Ecto neural progenitor cell (in vitro differentiated cells): Measurements from ENCODE around the gene DHX34.
"Not testable (repeated sequence)": the region's sequence is repeated elsewhere in the genome, so short reads cannot be mapped to it uniquely, and the experiment has no call there.

Source experiments
- DNase-seq: peaks from one replicate; pipeline ENCODE4 v3.0.0-alpha.2; 2018; ENCODE audit warnings: low spot score

The DHX34 gene

DNA sequence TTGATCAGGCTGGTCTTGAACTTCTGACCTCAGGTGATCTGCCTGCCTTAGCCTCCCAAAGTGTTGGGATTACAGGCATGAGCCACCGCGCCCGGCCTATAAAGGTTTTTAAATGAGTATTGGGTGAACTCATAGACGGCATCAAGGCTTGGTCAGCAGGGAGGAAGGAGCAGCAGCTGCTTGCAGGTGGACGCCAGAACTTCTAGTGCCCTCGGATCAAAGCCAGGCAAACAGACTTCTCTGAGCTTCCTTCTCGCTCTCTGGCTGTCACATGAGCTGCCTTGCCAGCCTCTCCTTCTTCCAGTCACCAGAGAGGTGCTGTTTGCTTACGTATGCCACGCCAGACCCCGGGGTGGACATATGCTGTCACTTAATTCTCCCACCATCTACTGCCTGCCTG, 16.3 kb downstream of the DHX34 start:
- DNase-seq, result not testable (repeated sequence)

DNA sequence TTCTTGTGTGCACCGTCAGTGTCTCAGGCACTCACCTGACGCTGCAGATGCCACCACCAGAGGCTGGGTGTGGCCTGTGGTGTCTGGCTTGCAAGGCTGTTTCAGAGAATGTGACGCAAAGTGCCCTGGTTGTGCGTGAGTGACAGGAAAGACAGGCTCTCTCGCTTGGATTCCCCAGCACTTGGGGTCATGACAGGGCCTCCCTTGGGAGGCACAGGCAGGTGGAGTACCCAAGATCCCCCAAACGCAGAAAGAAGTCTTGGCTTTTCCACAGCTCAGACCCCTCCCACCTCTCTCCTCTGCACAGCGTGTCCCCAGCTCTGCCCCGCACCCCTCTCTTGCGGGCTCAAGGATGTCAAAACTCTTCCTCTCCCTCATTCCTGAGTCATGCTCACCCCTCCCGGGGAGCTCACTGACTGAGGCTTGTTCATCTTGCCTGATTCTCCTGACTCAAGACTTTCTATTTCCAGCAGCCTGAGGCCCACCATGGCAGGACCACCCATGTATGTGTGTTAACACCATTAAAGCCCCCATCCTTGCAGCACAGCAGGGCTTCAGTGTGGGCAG, 21.0 kb downstream of the DHX34 start:
- no peak for DNase-seq

DNA sequence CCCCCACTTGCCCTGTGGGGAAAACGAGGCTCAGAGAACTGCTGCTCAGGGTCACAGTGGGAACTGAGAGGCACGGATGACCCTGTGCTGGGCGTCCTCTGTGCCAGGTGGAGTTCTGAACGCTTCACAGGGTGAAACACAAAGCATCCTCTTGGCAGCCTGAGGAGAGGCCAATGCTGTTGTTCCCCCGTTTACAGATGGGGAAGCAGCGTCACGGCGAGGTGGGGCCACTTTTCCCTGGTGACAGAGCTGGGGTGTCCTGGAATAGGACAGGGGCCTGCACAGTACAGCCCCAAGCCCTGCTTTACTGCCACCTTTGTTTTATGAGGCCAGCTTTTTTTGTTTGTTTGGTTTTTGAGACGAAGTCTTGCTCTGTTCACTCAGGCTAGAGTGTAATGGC, 22.1 kb downstream of the DHX34 start:
- no peak for DNase-seq

DNA sequence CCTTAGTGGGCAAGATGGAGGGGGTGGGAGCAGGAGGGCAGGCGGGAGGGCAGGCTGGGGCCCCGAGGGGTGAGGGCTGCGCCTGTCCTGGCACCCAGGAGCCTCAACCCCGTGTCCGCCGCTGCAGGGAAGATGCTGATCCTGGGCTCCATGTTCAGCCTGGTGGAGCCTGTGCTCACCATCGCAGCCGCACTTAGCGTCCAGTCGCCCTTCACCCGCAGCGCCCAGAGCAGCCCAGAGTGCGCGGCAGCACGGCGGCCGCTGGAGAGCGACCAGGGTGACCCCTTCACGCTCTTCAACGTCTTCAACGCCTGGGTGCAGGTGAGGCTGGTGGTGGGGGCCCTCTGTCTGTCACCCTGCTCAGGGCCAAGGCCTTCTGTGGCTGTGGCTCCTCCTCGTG, 23.5 kb downstream of the DHX34 start:
- no peak for DNase-seq

DNA sequence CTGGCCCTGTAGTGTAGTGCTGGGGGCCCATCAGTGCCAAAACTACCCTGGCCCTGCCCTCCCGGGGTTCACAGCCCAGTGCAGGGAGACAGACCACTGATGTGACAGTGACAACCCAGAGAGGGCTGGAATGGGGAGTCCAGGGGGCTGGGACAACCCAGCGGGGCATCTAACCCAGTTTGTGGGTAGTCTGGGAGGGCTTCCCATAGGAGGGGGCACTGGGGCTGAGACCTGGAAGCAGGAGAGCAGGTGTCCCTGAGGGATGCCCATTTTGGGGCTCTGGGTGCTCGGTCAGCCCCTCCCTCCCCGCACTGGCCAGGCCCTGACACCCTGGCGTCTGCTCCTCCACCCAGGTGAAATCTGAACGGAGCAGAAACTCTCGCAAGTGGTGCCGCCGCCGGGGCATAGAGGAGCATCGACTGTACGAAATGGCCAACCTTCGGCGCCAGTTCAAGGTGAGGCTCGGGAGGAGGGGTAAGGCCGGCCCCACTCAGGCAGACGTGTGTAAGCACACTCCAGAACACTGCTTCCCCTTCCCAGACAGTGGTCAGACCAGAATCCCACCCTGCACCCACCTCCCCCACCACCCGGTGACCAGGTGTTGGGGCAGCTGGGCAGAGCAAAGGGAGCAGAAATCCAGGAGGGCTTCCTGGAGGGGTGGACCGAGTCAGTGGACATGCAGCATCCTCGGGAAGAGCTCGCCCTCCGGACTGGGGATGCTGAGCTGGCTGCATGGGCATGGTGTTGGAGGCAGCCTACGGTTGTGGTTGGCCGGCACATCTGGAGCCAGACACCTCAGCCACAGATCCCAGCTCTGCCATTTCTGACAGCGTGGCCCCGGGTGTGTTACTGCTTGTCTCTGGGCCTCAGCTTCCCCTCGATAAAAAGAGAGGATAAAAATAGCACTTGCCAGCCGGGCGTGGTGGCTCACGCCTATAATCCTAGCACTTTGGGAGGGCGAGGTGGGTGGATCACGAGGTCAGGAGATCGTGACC, 24.4 kb downstream of the DHX34 start:
- DNase-seq, result no peak

DNA sequence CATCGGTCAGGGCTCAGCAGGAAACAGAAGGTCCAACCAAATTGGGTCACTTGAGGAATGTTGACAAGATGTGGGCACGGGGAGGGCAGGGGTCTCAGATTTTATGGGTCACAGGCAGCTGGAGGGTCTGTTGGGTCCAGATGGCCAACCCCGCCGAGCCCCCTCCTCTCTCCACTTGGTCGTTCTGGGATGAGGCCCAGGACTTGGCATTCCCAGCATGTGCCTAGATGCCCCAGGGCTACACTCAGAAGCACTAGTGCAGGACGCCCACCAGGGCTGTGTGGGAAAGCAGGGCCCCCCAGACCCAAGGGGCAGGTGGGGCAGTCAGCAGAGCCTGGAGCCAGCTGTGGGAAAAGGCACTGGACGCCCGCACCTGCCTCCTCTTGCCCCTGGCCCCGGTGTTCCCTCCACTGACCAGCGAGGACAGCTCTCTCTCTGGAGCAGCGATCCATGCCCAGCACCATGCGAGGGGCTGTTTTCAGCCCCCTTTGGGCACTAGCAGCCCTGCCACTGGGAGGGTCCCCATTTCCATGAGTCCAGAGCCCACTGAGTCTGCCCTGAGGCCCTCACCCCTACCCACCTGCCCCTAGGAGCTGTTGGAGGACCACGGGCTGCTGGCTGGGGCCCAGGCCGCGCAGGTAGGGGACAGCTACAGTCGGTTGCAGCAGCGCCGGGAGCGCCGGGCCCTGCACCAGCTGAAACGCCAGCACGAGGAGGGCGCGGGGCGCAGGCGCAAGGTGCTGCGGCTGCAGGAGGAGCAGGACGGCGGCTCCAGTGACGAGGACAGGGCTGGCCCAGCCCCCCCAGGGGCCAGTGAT, 26.0 kb downstream of the DHX34 start:
- no peak for DNase-seq

DNA sequence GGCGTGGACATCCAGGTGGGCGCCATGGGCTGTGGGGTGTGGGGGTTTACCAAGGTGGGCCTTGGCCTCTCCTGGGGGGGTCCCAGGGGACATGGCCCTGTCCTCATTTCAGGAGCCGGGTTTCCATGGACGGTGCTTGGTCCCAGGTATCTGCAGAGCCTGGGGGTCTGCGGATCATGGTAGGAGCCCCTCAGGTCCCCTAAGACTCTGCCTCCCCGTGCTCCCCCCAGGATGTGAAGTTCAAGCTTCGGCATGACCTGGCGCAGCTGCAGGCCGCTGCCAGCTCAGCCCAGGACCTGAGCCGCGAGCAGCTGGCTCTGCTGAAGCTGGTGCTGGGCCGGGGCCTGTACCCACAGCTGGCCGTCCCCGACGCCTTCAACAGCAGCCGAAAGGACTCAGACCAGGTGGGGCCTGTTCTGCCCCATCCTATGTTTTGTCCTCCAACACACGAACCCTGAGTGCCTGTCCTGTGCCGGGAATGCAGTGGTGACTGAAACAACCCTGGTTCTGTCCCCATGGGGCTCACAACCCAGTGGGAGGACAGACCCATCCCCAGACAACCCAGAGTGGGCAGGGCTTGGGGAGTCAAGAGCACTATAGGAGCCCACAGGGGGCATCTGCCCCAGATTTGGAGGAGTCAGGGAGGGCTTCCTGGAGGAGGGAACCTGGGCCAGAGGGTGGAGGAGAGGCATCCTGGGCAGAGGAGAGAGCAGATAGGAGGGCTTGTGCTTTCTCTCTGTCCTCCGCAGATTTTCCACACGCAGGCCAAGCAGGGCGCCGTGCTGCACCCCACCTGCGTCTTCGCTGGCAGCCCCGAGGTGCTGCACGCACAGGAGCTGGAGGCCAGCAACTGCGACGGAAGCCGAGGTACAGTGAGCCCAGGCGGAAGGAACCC, 26.8 kb downstream of the DHX34 start:
- no peak for DNase-seq

DNA sequence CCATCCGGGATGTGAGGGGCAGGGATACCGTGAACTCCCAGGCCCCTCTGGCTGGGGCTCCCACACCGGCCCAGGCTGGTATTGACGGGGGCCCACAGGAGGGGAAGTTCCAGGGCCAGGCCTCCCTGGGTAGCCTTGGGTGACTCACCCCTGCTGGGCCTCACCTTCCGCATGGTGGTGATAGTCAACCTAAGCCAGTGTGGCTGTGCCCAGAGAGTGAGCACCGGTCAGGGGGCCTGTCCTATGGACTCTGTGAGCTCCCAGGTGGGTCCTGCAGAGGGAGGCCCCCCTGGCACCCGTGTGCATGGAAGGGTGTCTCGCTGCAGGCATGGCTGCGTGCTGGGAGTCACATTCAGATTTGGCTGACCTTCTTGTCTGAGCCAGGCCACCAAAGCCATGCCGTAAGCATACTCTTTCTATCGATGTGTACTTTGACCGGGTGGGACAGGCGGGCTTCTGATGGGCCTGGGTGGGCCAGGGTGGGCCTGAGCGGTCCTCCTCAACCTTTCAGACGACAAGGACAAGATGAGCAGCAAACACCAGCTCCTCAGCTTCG, 27.6 kb downstream of the DHX34 start:
- no peak for DNase-seq

DNA sequence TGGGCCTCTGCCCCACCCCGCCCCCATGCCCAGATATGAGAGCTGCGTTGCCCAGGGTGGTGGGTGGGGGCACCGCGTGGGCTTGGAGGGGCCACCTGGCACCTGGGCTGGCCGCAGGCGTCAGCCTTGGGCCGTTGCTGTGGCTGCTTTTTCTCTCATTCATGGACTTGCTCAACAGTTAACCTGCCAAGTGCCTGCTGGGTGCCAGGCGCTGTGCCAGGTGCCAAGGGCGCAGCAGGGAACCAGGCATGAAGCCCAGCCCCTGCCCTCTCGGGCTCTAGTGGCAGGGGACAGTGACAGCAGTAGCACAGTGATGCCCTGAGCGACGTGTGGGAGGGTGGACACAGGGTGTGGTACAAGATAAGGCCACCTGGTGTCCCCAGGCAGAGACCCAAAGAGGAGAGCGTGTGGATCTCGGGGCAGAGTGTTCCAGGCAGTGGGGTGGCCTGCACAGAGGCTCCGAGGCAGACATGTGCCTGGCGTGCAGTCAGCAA, 28.1 kb downstream of the DHX34 start:
- DNase-seq, result no peak

DNA sequence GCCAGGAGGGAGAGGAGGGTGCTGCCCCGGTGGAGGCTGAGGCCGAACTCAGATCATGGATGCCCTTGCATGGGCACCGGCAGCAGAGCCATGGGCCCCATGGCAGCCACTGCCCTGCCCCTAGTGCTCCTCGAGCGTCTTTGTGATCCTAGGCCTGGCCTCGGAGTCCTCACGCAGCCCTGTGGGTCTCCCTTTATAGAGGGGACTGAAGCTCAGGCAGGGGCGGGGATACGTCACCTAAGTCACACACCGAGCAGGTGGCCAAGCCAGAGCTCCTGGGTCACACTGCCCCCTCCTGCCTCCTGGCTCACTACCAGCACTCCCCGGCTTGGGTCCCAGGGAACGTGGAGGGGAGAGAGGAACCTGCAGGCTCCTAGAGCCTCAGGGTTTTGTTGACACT, 28.7 kb downstream of the DHX34 start:
- no peak for DNase-seq

DNA sequence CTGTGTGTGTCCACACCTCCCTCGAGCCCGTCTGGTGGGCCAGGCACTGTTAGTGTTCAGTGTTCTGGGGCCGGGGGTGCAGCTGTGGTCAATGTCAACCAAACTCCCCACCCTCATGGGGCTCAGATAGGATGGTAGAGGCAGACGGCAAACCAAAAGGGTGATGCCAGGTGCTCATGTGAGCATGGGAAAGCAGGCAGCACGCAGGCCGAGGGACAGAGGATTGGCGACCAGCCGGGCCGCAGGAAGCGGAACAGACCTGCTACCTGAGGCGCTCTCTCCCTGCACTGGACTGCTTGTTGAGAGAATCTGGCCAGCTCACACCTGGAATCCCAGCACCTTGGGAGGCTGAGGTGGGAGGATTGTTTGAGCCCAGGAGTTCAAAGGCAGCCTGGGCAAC, 29.1 kb downstream of the DHX34 start:
- no peak for DNase-seq

DNA sequence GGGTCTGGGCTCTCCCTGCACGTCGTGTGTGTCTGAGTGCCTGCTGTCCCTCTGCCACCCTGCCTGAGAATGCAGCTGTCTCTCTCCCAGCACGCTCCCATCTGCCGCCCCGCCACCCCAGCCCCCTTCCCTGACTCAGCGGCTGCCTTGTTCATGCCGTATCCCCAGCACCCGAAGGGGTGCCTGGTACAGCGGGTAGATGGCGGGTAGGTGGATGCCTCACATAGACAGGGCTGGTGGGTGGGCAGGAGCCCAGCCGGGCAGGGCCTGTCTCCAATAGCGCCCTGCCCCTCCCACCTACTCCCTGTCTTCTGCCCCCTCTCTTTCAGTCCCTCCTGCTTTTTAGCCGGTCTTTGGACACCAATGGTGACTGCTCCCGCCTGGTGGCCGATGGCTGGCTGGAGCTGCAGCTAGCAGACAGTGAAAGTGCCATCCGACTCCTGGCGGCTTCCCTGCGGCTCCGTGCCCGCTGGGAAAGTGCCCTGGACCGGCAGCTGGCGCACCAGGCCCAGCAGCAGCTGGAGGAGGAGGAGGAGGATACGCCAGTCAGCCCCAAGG, 30.3 kb downstream of the DHX34 start:
- no peak for DNase-seq

DNA sequence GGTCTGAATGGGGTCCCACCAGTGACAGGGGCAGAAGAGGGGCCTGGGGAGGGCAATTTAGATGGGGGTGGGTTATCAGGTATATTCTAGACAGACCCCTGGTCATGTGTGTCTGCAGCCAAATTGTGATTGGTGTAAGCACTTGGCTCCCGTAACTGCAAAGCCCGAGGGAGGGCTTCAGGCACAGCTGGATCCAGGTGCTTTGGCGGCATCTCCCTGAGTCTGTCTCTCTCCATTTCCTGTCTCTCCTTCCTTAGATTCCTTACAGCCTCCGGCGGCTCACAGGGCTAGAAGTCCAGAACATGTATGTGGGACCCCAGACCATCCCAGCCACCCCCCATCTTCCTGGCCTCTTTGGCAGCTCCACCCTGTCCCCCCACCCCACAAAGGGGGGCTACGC, 31.4 kb downstream of the DHX34 start:
- DNase-seq, result no peak

DNA sequence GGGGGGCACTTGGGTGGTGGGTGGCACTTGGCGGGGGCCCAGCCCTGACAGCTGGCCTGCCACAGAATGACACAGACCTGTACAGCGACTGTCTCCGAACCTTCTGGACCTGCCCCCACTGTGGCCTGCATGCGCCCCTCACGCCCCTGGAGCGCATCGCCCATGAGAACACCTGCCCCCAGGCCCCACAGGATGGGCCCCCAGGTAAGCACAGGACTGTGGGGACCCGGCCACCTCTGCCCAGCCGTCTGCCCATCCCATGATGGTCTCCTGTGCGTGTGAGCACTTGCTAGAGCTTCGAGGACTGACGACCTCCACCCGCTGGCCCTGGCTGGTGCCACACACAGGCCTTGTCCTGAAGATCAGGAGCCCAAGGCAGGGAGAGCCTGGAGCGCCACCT, 32.0 kb downstream of the DHX34 start:
- no peak for DNase-seq

DNA sequence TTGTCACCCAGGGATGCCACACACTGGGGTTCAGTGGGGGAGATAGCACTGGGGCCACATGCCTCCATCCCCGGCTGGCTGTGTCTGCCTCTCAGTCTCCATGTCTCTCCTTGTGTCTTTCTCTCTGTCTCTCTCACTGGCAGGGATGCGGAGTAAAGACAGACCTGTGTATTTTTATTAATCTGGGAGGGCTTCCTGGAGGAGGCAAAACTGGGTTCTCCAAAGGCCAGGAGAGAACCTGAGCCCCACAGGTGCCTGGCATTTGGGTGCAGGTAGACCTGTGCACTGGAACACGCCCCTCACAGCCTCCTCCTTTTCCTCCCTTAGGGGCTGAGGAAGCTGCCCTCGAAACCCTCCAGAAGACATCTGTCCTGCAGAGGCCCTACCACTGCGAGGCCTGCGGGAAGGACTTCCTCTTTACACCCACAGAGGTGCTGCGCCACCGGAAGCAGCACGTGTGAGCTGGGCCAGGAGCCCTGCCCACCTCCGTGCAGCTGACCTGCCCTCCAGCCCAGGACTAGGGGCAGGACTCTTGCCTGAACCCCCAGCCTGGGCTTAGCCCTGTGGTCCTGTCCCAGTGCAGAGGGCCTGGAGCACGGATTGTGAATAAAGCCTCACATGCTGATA, 32.7 kb downstream of the DHX34 start:
- no peak for DNase-seq

DNA sequence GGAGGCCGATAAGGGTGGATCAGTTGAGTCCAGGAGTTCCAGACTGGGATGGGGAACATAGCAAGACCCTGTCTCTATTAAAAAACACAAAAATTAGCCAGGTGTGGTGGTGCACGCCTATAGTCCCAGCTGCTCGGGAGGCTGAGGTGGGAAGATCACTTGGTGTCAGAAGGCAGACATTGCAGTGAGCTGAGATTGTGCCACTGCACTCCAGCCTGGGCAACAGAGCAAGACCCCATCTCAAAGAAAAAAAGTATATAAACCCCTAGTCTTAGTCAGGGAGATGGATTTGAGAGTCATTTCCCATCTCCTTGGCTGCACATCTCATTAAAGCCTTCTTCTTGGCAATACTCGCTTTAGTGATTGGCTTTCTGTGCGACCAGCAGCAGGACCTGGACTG, 34.8 kb downstream of the DHX34 start:
- not testable (repeated sequence) for DNase-seq

DNA sequence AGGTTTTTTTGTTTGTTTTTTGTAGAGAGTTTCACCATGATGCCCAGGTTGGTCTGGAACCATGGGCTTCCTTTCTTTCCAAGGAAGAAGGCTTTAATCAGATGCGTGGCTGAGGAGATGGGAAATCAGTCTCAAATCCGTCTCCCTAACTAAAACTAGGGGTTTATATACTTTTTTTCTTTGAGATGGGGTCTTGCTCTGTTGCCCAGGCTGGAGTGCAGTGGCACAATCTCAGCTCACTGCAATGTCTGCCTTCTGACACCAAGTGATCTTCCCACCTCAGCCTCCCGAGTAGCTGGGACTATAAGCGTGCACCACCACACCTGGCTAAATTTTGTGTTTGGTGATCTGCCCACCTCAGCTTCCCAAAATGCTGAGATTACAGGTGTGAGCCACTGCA, 35.4 kb downstream of the DHX34 start:
- not testable (repeated sequence) for DNase-seq

DNA sequence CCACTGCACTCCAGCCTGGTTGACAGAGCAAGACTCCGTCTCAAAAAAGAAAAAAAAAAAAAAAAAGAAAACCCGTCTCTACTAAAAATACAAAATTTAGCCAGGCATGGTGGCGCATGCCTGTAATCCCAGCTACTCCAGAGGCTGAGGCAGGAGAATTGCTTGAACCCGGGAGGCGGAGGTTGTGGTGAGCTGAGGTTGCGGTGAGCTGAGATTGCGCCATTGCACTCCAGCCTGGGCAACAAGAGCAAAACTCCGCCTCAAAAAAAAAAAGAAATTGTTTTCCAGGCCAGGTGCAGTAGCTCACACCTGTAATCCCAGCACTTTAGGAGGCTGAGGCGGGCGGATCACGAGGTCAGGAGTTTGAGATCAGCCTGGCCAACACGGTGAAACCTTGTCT, 37.5 kb downstream of the DHX34 start:
- not testable (repeated sequence) for DNase-seq

DNA sequence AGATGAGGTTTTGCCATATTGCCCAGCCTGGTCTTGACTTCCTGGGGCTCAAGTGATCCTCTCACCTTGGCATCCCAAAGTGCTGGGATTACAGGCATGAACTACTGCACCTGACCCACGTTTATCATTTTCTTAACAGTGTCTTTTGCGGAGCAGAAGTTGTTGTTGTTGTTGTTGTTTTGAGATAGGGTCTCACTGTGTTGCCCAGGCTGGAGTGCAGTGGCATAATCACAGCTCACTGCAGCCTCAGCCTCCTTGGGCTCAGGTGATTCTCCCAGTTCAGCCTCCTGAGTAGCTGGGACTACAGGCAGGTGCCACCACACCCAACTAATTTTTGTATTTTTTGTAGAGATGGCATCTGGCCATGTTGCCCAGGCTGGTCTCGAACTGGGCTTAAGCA, 38.5 kb downstream of the DHX34 start:
- not testable (repeated sequence) for DNase-seq

DNA sequence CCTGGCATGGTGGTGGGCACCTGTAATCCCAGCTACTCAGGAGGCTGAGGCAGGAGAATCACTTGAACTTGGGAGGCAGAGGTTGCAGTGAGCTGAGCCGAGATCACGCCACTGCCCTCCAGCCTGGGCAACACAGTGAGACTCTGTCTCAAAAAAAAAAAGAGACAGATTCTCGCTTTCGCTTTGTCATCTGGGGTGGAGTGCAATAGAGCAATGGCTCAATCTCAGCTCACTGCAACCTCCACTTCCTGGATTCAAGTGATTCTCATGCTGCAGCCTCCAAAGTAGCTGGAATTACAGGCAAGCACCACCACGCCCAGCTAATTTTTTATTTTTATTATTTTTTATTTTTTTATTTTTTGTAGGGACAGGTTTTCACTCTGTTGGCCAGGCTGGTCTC, 39.6 kb downstream of the DHX34 start:
- DNase-seq, result not testable (repeated sequence)
